Activated CD8-positive, alpha-beta T cell treated with anti-CD3 and anti-CD28 coated beads, Interleukin-2, amount 10 ng/mL, durations not matched to agents 7 days and 5 days (primary cell): Measurements from ENCODE around the gene GSAP. TPM values are rescaled to one million over a fixed set of nuclear protein-coding genes. Genes with fewer than 3 reads are reported as not detected.
A peak's percentile ranks its signal among the peaks of the same experiment; 100 is the strongest.

Experiments used
- ATAC-seq: fragments of 150-1000 bp; cut with Tn5 transposase; one replicate; pipeline ENCODE4 v1.10.0; 2021; ENCODE audit warnings: moderate library complexity
- CTCF ChIA-PET: fragments of 350-600 bp; sonication (Branson Sonifier 250); formaldehyde crosslinking; loops from one replicate; lab custom pipeline; 2021; ENCODE audit warnings: antibody characterized with exemption; lab: Charles Lee
- POLR2A ChIA-PET: fragments of 350-600 bp; sonication (Branson Sonifier 250); formaldehyde crosslinking; loops from one replicate; lab custom pipeline; 2021; ENCODE audit warnings: antibody characterized with exemption; lab: Charles Lee
- DNase-seq: peaks from one replicate; pipeline ENCODE4 v3.0.0-alpha.2; 2020
- H3K27ac Mint-ChIP-seq: one replicate; pipeline ENCODE4 v1.8.0; 2021; ENCODE audit warnings: mild to moderate bottlenecking, mixed read lengths
- H3K27me3 Mint-ChIP-seq: one replicate; pipeline ENCODE4 v1.8.0; 2021; ENCODE audit warnings: low read depth, mixed read lengths
- H3K36me3 Mint-ChIP-seq: one replicate; pipeline ENCODE4 v1.8.0; 2021; ENCODE audit warnings: low read depth, mixed read lengths
- H3K4me1 Mint-ChIP-seq: one replicate; pipeline ENCODE4 v1.8.0; 2021; ENCODE audit warnings: low read depth, mixed read lengths
- H3K4me3 Mint-ChIP-seq: one replicate; pipeline ENCODE4 v1.8.0; 2021; ENCODE audit warnings: mild to moderate bottlenecking, mixed read lengths
- H3K9me3 Mint-ChIP-seq: one replicate; pipeline ENCODE4 v1.8.0; 2022; ENCODE audit warnings: mixed read lengths; ENCODE audit not compliant: insufficient read depth
- total RNA-seq, 2 experiments: library from RNA; stranded (reverse); gene quantifications; one replicate each; pipeline ENCODE4 v1.2.3, GENCODE V29; 2021

Gene GSAP
- total RNA-seq, 2 experiments from 2014 or later: 2.2 to 3.9 TPM

DNA sequence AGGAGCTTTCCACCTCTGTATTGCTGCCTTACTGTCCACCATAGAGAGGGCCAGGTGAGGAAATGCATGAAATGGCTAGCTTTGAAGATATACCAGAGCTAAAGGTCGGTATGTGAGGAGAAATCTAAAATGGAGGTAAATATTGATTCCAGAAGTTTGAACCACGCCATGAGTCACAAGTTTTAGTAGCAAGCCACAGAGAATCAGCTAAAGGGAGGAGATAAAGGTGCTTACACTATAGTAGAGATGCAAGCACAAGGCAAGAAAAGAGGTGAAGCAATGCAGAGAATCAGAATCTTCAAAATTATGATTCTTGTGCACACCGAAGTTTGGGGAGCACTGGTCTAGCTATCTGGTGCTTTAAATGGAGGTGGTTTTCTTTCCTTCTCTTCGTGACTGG, 3.0 kb upstream of the GSAP start:
- DNase-seq: no peak
- ATAC-seq: no peak

DNA sequence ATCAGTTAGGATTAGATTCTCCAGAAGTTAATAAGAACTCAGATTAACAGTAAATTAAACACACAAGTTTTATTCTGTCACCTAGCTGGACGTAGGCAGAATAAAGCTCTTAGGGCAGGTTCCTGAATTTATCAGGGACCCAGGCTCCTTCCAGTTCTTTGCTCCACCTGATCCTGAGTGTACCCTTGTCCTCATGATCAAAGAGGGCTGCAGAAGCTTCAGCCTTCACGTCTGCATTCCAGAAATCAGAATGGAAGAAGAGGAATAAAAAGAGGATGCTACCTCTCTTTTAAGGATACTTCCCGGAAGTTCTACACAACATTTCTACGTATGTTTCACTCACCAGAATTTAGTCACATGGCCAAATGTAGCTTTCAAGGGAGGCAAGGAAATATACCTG, 1.7 kb upstream of the GSAP start:
- no peaks in the 10 kb centered on the region for H3K36me3 Mint-ChIP-seq
- peaks cover 43% of the 10 kb centered on the region for H3K4me1 Mint-ChIP-seq
- CTCF ChIA-PET: interaction anchor here (0.8 to 1.1 kb wide), 2 partner anchors 9 to 11 kb away, joined by 3 read pairs; no protein-coding TSS in a partner anchor
- H3K9me3 Mint-ChIP-seq: no peaks in the 10 kb centered on the region
- H3K4me3 Mint-ChIP-seq: no peak overlapping the region
- POLR2A ChIA-PET: no interaction called here
- no peak for DNase-seq
- ATAC-seq: no peak
- H3K27me3 Mint-ChIP-seq: peaks cover 35% of the 10 kb centered on the region
- H3K27ac Mint-ChIP-seq: no peak overlapping the region

More for the DNA sequence above, 3.0 kb upstream of the GSAP start:
- ChIA-PET POLR2A (no interaction called here), CTCF (no interaction called here)
- Mint-ChIP-seq H3K4me1 (peaks cover 40% of the 10 kb centered on the region), H3K27me3 (peaks cover 36% of the 10 kb centered on the region), H3K9me3 (no peaks in the 10 kb centered on the region), H3K36me3 (no peaks in the 10 kb centered on the region), H3K4me3 (no peak overlapping the region), H3K27ac (no peak overlapping the region)

DNA sequence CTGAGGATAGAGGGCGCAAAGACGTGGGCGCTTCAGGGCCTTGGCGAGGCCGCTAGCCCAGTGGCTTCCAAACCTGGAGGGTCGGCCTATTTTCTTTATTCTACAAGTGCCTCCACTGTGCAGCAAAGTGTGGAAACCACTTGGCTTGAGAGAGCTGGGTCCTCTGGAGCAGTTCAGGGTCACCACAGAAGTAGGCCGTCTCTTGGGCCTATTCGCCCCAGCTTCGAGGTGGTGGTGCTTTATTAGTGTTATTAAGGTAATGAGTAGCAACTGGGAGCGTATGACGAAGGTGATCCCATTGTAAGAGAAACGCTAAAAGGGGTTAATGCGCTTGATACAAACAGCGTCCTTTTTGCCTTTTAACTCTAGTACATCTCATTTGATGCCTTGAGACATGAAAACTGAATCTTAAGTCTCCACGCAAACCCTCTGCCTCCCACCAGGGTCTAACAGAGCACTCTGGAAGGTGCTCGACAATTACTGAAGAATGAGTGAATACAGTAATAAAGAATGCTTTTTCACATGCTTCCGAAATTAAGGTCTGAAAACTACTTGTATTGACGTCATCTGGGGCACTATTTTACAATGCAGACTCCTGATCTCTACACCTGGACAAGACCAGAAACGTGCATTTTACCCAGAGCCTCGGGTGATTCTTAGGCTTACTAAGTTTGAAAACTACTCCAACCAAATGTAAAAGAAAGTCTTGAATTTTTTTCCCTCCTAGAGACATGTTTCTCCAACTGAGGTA, 647 bp upstream of the GSAP start:
- POLR2A ChIA-PET: interaction anchor here (0.9 kb wide), 1 partner anchor 62 kb away, joined by 3 read pairs; no protein-coding TSS in a partner anchor
- CTCF ChIA-PET: interaction anchor here (1.1 to 2.7 kb wide), 2 partner anchors 8 to 12 kb away, joined by 3 to 9 read pairs; no protein-coding TSS in a partner anchor
- peaks cover 30% of the 10 kb centered on the region for H3K27me3 Mint-ChIP-seq
- H3K27ac Mint-ChIP-seq: peak overlapping the region; percentile 51
- peak overlapping the region; percentile 66 for H3K4me3 Mint-ChIP-seq
- ATAC-seq (no peak), DNase-seq (no peak)
- H3K4me1 Mint-ChIP-seq: peaks cover 38% of the 10 kb centered on the region
- H3K9me3 Mint-ChIP-seq: no peaks in the 10 kb centered on the region
- no peaks in the 10 kb centered on the region for H3K36me3 Mint-ChIP-seq

DNA sequence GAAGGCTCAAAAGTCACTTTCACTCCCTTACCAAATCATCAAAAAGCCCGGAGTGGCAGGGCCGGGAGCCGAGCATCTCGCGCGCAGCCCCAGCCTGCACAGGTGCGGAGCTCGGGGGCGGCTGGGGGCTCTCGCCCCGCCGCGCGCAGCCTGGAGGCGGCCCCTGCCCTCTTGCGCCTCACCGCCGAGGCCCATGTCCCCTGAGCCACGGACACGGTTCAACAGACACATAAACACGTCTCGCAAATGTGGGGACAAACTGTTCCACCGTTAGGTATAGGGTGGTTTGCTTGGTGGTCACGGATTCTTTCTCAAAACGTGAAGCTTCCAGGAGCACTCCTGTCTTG, 700 bp downstream of the GSAP start:
- Mint-ChIP-seq H3K36me3 (no peaks in the 10 kb centered on the region), H3K9me3 (no peaks in the 10 kb centered on the region), H3K4me3 (peak overlapping the region; percentile 61), H3K27me3 (peaks cover 25% of the 10 kb centered on the region), H3K27ac (peak overlapping the region; percentile 58), H3K4me1 (peaks cover 38% of the 10 kb centered on the region)
- POLR2A ChIA-PET: interaction anchor here (1.1 kb wide), 1 partner anchor 64 kb away, joined by 3 read pairs; no protein-coding TSS in a partner anchor
- CTCF ChIA-PET: interaction anchor here (2.6 to 2.7 kb wide), 2 partner anchors 13 to 83 kb away, joined by 6 to 9 read pairs; no protein-coding TSS in a partner anchor
- ATAC-seq (peak; percentile 52), DNase-seq (no peak)

DNA sequence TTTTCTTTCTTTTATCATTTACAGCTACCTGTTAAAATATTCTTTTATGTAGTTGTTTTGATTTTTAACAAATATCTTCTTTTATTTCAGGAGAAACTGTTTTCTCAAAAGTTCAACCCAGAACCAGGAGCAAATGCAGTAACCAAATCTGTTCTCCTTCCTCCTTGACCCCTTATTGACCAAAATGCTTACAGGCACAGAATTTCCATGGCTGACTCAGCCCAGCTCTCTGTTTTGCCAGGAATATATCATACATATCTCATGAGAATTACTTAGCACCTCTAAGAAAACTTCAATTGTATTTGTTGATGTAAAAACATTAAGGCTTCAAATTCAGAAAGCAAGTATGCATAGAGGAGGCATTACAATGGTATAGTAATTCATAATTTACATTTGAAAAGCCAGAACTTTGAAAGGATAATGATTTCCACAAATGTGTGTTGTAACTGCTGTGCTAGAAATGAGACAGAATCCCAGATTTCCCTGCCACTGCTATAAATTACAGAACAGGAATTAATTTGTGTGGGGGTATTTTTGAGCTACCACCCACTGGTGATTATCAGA, 2.2 kb downstream of the GSAP start:
- Mint-ChIP-seq H3K27ac (no peak overlapping the region), H3K27me3 (peaks cover 25% of the 10 kb centered on the region), H3K9me3 (no peaks in the 10 kb centered on the region), H3K36me3 (no peaks in the 10 kb centered on the region), H3K4me3 (no peak overlapping the region), H3K4me1 (peaks cover 32% of the 10 kb centered on the region)
- DNase-seq: no peak
- CTCF ChIA-PET: interaction anchor here (0.9 to 2.7 kb wide), 4 partner anchors 12 to 238 kb away, joined by 3 to 9 read pairs (median 4); no protein-coding TSS in a partner anchor
- no peak for ATAC-seq
- POLR2A ChIA-PET: no interaction called here

DNA sequence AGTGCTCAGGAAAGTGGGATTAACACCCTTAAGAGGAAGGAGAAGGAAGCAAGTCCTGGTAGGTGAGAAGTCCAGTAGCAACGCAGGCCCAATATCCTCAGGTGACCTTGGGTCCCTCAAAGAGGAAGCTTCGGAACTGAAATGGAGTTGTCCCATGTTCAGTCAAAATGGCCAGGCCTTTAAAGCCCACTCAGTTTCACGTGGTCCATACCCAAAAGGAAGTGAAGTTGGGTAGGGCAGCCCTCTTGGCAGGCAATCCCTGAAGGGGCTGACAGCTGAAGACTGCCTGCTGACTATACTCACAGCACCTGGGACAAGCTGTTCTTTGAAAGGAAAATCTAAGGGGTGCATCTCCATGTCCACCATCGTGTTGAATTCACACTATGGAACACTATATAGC, 3.0 kb downstream of the GSAP start:
- ChIA-PET CTCF (interaction anchor here (0.9 kb wide), 1 partner anchor 11 kb away, joined by 3 read pairs; no protein-coding TSS in a partner anchor), POLR2A (no interaction called here)
- no peak for DNase-seq
- H3K36me3 Mint-ChIP-seq: no peaks in the 10 kb centered on the region
- peaks cover 23% of the 10 kb centered on the region for H3K27me3 Mint-ChIP-seq
- H3K9me3 Mint-ChIP-seq: no peaks in the 10 kb centered on the region
- H3K4me1 Mint-ChIP-seq: peaks cover 24% of the 10 kb centered on the region
- ATAC-seq: no peak
- H3K4me3 Mint-ChIP-seq: no peak overlapping the region
- H3K27ac Mint-ChIP-seq: no peak overlapping the region

DNA sequence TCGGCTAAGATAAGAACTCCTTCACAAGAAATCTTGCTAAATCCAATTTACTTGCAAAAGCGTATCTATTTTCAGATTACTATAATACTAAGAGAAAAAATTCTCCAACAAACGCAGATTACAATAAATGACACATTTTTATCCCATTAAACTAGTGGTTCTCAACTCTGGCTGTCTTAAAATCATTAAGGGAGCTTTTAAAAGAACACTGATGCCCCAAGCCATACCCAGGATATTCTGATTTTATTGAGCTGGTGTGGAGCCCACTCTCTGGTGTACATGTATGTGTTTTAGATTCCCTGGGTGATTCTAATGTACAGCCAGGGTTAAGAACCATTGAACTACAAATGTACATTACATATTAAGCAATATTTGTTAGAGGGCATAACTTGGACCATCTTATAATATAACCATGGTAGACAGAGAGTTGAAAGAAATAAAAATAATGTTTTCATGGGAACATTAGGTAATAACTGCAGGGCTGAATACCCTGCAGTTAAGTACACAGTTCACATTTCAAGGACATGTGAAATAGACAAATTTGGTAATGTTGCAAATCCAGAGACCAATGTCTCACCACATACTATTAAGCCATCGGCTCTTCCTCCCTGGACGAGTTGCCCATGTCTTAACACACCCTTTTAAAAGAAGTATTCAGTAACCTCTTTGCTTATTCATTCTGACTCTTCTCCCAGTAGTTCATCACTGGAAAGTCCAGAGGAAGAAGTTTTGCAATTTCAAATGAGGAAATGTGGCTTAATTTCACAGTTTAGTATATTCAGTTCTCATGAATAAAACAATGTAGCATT, 6.2 kb downstream of the GSAP start:
- POLR2A ChIA-PET: no interaction called here
- no peaks in the 10 kb centered on the region for H3K36me3 Mint-ChIP-seq
- CTCF ChIA-PET: interaction anchor here (1.2 to 1.4 kb wide), 2 partner anchors 8 to 11 kb away, joined by 3 read pairs; no protein-coding TSS in a partner anchor
- H3K27ac Mint-ChIP-seq: no peak overlapping the region
- no peak overlapping the region for H3K4me3 Mint-ChIP-seq
- H3K9me3 Mint-ChIP-seq: no peaks in the 10 kb centered on the region
- H3K4me1 Mint-ChIP-seq: peaks cover 7% of the 10 kb centered on the region
- DNase-seq (no peak), ATAC-seq (no peak)
- peaks cover 9% of the 10 kb centered on the region for H3K27me3 Mint-ChIP-seq

DNA sequence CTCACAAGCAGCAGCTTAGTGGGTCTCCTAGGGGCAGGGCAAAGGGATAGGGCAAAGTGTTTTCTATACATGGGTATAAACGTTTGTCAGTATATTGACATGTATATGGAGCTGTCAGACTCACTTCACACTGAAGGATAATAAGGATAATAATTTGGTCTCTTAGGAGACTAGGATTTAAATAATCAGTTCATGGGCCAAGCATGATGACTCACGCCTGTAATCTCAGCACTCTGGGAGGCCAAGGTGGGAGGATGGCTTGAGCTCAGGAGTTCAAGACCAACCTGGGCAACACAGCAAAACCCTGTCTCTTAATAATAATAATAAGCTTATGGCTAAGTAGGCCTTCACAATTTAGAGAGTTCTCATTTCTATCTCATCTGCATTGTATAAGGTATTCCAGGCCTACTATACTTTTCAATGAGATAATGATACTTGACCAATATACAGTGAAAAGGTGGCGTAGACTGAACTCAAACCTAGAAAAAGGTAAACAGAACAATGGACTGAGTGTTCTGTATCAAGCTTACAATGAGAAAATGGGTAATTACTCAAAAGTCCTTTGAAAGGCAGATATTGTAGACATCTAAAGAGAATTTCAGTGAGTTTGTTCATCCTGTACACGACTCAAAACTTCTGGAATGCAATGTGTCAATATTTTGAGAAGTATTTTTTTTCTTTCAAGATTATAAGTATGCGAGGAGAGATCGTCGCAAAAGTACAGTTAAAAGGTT, 7.0 kb downstream of the GSAP start:
- Mint-ChIP-seq H3K4me1 (peaks cover 3% of the 10 kb centered on the region), H3K9me3 (no peaks in the 10 kb centered on the region), H3K36me3 (no peaks in the 10 kb centered on the region), H3K27me3 (peaks cover 4% of the 10 kb centered on the region), H3K27ac (no peak overlapping the region), H3K4me3 (no peak overlapping the region)
- ChIA-PET POLR2A (no interaction called here), CTCF (interaction anchor here (1.2 to 1.4 kb wide), 2 partner anchors 8 to 10 kb away, joined by 3 read pairs; no protein-coding TSS in a partner anchor)
- ATAC-seq (no peak), DNase-seq (no peak)

DNA sequence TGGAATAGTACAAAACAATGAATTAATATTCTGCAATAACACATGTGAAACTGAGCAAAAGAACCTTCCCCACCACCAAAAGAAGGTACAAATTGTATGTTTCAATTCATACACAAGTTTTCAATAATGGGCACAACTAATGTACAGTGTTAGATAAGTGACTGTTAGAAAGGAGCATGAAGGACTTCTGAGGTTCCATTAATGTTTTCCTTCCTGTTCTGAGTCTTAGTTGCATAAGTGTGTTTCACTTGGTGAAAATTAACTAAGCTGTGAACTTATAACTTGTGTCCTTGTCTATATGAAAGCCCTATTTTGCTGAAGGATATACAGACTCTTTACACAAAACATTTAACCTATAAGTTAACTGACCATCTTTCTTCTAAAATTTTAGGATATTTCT, 8.2 kb downstream of the GSAP start:
- Mint-ChIP-seq H3K36me3 (no peaks in the 10 kb centered on the region), H3K27ac (no peak overlapping the region), H3K27me3 (peaks cover 3% of the 10 kb centered on the region), H3K4me3 (no peak overlapping the region), H3K4me1 (no peaks in the 10 kb centered on the region), H3K9me3 (no peaks in the 10 kb centered on the region)
- POLR2A ChIA-PET: no interaction called here
- no peak for ATAC-seq
- no peak for DNase-seq
- CTCF ChIA-PET: no interaction called here

DNA sequence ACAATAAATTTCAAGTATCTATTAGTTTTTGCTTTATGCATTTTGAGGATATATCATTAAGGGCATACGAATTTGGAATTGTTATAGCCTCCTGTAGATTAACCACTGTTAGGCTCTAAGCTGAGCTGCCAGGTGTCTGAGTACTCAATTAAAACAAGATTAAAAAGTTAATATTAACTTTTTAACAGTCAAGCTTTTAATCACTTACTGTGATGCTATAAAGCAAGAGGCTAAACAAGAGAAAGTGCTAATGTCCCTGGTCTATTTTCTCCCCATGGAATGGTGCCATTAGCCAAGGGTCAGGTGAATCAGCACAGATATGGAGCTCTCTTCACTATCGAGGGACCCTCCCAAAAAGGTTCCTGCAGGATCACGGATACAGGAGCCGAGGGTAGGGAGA, 9.7 kb downstream of the GSAP start:
- ChIA-PET CTCF (interaction anchor here (0.6 to 1.1 kb wide), 2 partner anchors 34 to 75 kb away, joined by 3 read pairs; no protein-coding TSS in a partner anchor), POLR2A (no interaction called here)
- ATAC-seq: no peak

DNA sequence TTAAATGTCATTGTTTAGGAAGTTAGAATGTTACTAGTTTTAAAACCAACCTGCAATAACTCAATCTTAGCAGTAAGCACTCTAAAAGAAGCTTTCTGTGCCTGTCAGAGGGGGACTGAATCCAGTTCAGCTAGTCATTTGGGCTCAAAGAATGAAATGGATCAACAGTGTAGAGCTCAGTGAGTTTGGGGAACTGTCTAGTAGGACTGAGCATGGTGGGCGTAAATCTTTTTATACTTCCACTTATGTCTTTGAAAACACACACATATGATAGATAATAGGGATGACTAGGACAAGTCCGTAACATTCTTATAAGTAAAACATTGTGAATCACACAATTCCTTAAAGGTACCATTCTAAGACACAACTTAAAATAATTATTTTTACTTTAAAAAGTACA, 11.5 kb downstream of the GSAP start:
- DNase-seq (no peak), ATAC-seq (no peak)
- no peaks in the 10 kb centered on the region for H3K4me1 Mint-ChIP-seq
- H3K36me3 Mint-ChIP-seq: no peaks in the 10 kb centered on the region
- no peaks in the 10 kb centered on the region for H3K9me3 Mint-ChIP-seq
- ChIA-PET POLR2A (no interaction called here), CTCF (interaction anchor here (1.0 kb wide), 1 partner anchor 51 kb away, joined by 4 read pairs; no protein-coding TSS in a partner anchor)
- no peak overlapping the region for H3K4me3 Mint-ChIP-seq
- H3K27me3 Mint-ChIP-seq: peaks cover 3% of the 10 kb centered on the region
- no peak overlapping the region for H3K27ac Mint-ChIP-seq

More for the DNA sequence above, 9.7 kb downstream of the GSAP start:
- no peak overlapping the region for H3K27ac Mint-ChIP-seq
- peaks cover 3% of the 10 kb centered on the region for H3K27me3 Mint-ChIP-seq
- DNase-seq: no peak
- H3K4me3 Mint-ChIP-seq: no peak overlapping the region
- no peaks in the 10 kb centered on the region for H3K36me3 Mint-ChIP-seq
- H3K9me3 Mint-ChIP-seq: no peaks in the 10 kb centered on the region
- no peaks in the 10 kb centered on the region for H3K4me1 Mint-ChIP-seq
